Fibroblast of lung (primary cell): ENCODE measurements around the gene ELP2. TPM values are rescaled to one million over a fixed set of nuclear protein-coding genes. Genes with fewer than 3 reads are reported as not detected.

Source experiments
- DNase-seq, 2 donors: peaks; one replicate each; pipeline versions ENCODE4 v3.0.0 to v3.0.0-alpha.2; 2010; ENCODE audit warnings: low read depth in 2 of 2
- H2AFZ ChIP-seq: 2 replicates; pipeline ENCODE4 v1.5.1; 2012; ENCODE audit warnings: low read length, control low read depth, inconsistent platforms
- H3K27ac ChIP-seq: 2 replicates; pipeline ENCODE4 v1.5.1; 2011; ENCODE audit warnings: low read length, control low read depth; ENCODE audit not compliant: insufficient read depth
- H3K27me3 ChIP-seq: 2 replicates; pipeline ENCODE4 v1.5.1; 2011; ENCODE audit warnings: mild to moderate bottlenecking, low read length; ENCODE audit not compliant: control insufficient read depth, insufficient read depth
- H3K36me3 ChIP-seq: 2 replicates; pipeline ENCODE4 v1.5.1; 2011; ENCODE audit warnings: low read length; ENCODE audit not compliant: control insufficient read depth, insufficient read depth
- H3K4me1 ChIP-seq: 2 replicates; pipeline ENCODE4 v1.5.1; 2011; ENCODE audit warnings: low read length; ENCODE audit not compliant: control insufficient read depth, insufficient read depth; ENCODE audit errors: extremely low read depth
- H3K4me2 ChIP-seq: 2 replicates; pipeline ENCODE4 v1.5.1; 2011; ENCODE audit warnings: low read length, control low read depth; ENCODE audit not compliant: insufficient read depth; ENCODE audit errors: extremely low read depth
- H3K4me3 ChIP-seq, 4 experiments: fragments of 200-600 bp in 1 of 4; sonication (generic) in 1 of 4; replicated peaks in 1 of 4; 2 replicates each; pipeline ENCODE4 v1.5.1; 2011 to 2016; ENCODE audit warnings: low read length in 4 of 4, low read depth in 3 of 4, mild to moderate bottlenecking in 3 of 4, control low read depth in 2 of 4, inconsistent platforms in 1 of 4, mixed read lengths in 1 of 4; ENCODE audit not compliant: insufficient read depth in 1 of 4; ENCODE audit errors: control extremely low read depth in 1 of 4
- H3K79me2 ChIP-seq: 2 replicates; pipeline ENCODE4 v1.5.1; 2012; ENCODE audit warnings: mild to moderate bottlenecking, low read length, inconsistent platforms; ENCODE audit not compliant: control insufficient read depth, insufficient read depth
- H3K9ac ChIP-seq: 2 replicates; pipeline ENCODE4 v1.5.1; 2011; ENCODE audit warnings: mild to moderate bottlenecking, low read length, control low read depth; ENCODE audit not compliant: insufficient read depth
- H3K9me3 ChIP-seq: 2 replicates; pipeline ENCODE4 v1.5.1; 2012; ENCODE audit warnings: low read depth, low read length; ENCODE audit not compliant: control insufficient read depth, insufficient read depth
- H4K20me1 ChIP-seq: 2 replicates; pipeline ENCODE4 v1.5.1; 2011; ENCODE audit warnings: low read length; ENCODE audit not compliant: control insufficient read depth, insufficient read depth; ENCODE audit errors: extremely low read depth
- EZH2 ChIP-seq: IDR thresholded peaks from 2 replicates; pipeline ENCODE4 v1.5.1; 2012; ENCODE audit warnings: low read length, control low read depth, mild to moderate bottlenecking; ENCODE audit errors: missing control alignments
- polyA plus RNA-seq, 2 donors: library from polyadenylated mRNA; depleted of rRNA in 1 of 2; stranded (reverse) in 1 of 2; unstranded in 1 of 2; fragments of >200 nt; gene quantifications; 2 replicates each; pipeline ENCODE4 v1.2.1, GENCODE V29; 2011 to 2012; ENCODE audit warnings: missing spikeins in 1 of 2
- total RNA-seq: library from RNA; depleted of rRNA; stranded (reverse); fragments of >200 nt; gene quantifications from 2 replicates; pipeline ENCODE4 v1.2.1, GENCODE V29; 2014
- TF ChIP-seq, protein P1 (sequence below), 2 donors: IDR thresholded peaks in 1 of 2; conservative IDR thresholded peaks in 1 of 2; 1 replicate in 1 of 2; 2 replicates in 1 of 2; pipeline ENCODE4 v1.5.1; 2011 to 2012; ENCODE audit warnings: low read length in 2 of 2, control low read depth in 1 of 2, inconsistent platforms in 1 of 2, low read depth in 1 of 2, mild to moderate bottlenecking in 1 of 2

ELP2 gene
- total and polyA plus RNA-seq, 2 donors (not counting 1 experiment from before 2014, with no cell fraction given) = 96.6 to 309 TPM

DNA sequence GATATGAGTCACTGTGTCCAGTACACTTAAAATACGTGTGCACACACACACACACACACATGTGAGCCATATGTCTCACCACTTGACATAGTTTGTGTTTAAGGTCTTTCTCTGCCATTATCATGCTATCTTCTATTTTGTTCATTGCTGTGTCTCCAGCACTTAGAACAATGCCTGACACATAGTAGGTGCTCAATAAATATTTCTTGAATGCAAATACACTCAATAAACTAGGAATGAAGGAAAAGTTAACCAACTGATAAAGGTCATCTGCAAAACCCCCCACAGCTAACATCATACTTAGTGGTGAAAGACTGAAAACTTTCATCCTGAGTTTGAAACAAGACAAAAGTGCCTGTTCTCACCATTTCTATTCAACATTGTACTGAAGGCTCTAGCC is 62.0 kb downstream of the ELP2 start:
- H3K27ac ChIP-seq = no peak overlapping the region
- H3K9ac ChIP-seq = no peak overlapping the region
- no peaks in the 10 kb centered on the region for H3K27me3 ChIP-seq
- H4K20me1 ChIP-seq = no peaks in the 10 kb centered on the region
- H3K4me3 ChIP-seq = no peak overlapping the region
- H2AFZ ChIP-seq = no peak overlapping the region
- H3K36me3 ChIP-seq = no peaks in the 10 kb centered on the region
- TF ChIP-seq EZH2 = no peak
- TF ChIP-seq, protein P1, sequence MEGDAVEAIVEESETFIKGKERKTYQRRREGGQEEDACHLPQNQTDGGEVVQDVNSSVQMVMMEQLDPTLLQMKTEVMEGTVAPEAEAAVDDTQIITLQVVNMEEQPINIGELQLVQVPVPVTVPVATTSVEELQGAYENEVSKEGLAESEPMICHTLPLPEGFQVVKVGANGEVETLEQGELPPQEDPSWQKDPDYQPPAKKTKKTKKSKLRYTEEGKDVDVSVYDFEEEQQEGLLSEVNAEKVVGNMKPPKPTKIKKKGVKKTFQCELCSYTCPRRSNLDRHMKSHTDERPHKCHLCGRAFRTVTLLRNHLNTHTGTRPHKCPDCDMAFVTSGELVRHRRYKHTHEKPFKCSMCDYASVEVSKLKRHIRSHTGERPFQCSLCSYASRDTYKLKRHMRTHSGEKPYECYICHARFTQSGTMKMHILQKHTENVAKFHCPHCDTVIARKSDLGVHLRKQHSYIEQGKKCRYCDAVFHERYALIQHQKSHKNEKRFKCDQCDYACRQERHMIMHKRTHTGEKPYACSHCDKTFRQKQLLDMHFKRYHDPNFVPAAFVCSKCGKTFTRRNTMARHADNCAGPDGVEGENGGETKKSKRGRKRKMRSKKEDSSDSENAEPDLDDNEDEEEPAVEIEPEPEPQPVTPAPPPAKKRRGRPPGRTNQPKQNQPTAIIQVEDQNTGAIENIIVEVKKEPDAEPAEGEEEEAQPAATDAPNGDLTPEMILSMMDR (conservative IDR thresholded peaks at IDR 0.05 in 1 of 2, IDR thresholded peaks at IDR 0.05 in 1 of 2; ENCODE audit: low read depth in 1 of 2, low read length in 2 of 2) = no peak
- no peaks in the 10 kb centered on the region for H3K4me1 ChIP-seq
- H3K79me2 ChIP-seq = no peaks in the 10 kb centered on the region
- no peak for DNase-seq
- no peak overlapping the region for H3K4me2 ChIP-seq
- no peaks in the 10 kb centered on the region for H3K9me3 ChIP-seq

DNA sequence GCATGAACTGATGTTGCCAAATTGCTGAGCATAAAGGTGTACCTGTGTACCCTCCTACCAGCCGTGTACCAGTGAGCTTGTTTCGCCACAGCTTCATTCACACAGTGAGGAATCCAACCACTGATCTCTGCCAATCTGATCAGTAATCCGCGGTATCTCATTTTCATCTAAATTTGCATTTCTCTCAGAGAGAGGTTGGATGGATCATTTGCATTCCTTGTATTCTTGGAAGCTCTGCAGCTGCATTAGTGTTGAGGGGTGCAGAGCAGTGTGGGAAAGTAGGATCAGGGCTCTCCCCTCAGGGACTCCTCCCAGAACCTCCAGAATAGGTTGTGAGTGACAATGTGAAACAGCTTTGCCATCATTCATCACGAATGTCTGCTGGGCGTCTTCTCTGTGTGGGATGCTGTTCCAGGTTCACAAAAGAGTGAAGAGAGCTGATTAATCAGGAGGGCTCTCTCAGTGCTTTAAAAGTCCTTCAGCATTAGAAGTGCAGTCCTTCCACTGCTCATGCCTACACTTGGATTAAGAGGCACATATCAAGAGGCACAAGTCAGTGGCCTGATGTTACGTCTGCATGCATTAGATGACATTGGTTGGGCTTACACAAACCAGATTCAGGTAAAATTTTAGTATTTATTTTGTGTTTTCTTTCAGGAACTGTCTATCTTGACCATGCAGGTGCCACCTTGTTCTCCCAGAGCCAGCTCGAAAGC is 65.1 kb downstream of the ELP2 start:
- Histone ChIP-seq H3K27ac (no peak overlapping the region), H2AFZ (no peak overlapping the region), H3K4me1 (no peaks in the 10 kb centered on the region), H3K27me3 (no peaks in the 10 kb centered on the region), H3K4me2 (no peak overlapping the region), H3K79me2 (no peaks in the 10 kb centered on the region), H3K9me3 (no peaks in the 10 kb centered on the region), H3K36me3 (no peaks in the 10 kb centered on the region), H3K9ac (no peak overlapping the region), H3K4me3 (no peak overlapping the region), H4K20me1 (no peaks in the 10 kb centered on the region)
- no peak for DNase-seq
- TF ChIP-seq, protein P1 (conservative IDR thresholded peaks at IDR 0.05 in 1 of 2, IDR thresholded peaks at IDR 0.05 in 1 of 2; ENCODE audit: low read depth in 1 of 2, low read length in 2 of 2) = no peak
- TF ChIP-seq EZH2 = no peak

DNA sequence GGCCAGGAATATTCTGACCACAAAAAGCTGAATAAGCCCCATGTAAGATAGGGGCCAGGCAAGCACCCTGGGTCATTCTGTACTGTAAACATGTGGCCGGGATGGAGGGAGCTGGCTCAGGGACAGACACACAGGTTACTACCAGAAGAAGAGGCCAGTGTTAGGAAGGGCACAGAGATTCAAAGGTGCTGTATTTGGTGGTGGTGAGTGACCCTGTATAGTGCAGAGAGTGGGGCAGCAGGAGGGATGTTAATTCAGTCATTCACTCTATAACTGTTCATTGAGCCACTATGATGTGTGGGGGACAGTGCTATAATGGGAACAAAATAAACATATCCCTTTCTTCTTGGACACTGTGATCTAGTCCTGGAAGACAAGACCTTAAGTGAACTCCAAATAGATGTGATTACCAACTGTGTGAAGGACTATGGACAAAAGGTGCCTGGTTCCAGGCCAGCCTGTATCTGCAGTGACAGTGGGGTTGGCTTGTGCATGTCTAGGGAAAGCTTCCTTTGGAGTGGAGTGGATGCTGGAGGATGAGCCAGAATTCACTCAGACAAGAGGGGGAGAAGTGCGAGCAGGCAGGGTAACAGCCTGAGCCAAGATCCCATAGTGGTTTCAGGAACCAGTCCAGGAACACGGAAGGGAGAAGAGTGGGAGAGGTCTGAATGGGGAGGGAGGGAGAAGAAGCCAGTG is 65.9 kb downstream of the ELP2 start:
- no peaks in the 10 kb centered on the region for H3K36me3 ChIP-seq
- H3K79me2 ChIP-seq = no peaks in the 10 kb centered on the region
- H3K4me1 ChIP-seq = no peaks in the 10 kb centered on the region
- no peaks in the 10 kb centered on the region for H4K20me1 ChIP-seq
- peak; percentile 12 to 41 for DNase-seq
- TF ChIP-seq, protein P1 (conservative IDR thresholded peaks at IDR 0.05 in 1 of 2, IDR thresholded peaks at IDR 0.05 in 1 of 2; ENCODE audit: low read depth in 1 of 2, low read length in 2 of 2) = no peak
- TF ChIP-seq EZH2 = no peak
- no peak overlapping the region for H3K9ac ChIP-seq
- no peak overlapping the region for H3K4me2 ChIP-seq
- no peak overlapping the region for H3K4me3 ChIP-seq
- no peaks in the 10 kb centered on the region for H3K27me3 ChIP-seq
- no peak overlapping the region for H3K27ac ChIP-seq
- H3K9me3 ChIP-seq = no peaks in the 10 kb centered on the region
- H2AFZ ChIP-seq = no peak overlapping the region
